ENCODE data around the gene DNAJB2. TPM values are rescaled to one million over a fixed set of nuclear protein-coding genes. Genes with fewer than 3 reads are reported as not detected.

DNAJB2 gene
- polyA plus RNA-seq, 2 of the 4 experiments (the other 2 are of a cell fraction): 31.0 to 53.7 TPM

GRCh38 chr2:219327719-219328118 is 48.6 kb downstream of the DNAJB2 start:
- FAIRE-seq: no peak
- ATAC-seq: no peak
- WGBS (ENCODE audit: missing lambda C conversion rate): 0% methylated on average over 2 of the region's 2 CpGs
- H3K4me1 ChIP-seq: no peaks in the 10 kb centered on the region
- H3K9me3 ChIP-seq: no peaks in the 10 kb centered on the region
- no peak for DNase-seq (ENCODE audit: low read depth in 1 of 2, low spot score in 1 of 2)
- POLR2A ChIA-PET: no interaction called here
- no peak overlapping the region for H3K27ac ChIP-seq
- no peak overlapping the region for H3K4me3 ChIP-seq
- no peak overlapping the region for H3K4me2 ChIP-seq
- TF ChIP-seq REST (IDR thresholded peaks at IDR 0.05): no peak
- TF ChIP-seq BHLHE40 (IDR thresholded peaks at IDR 0.05; ENCODE audit: low read depth, low read length): no peak
- TF ChIP-seq EHF (CRISPR knock-in tag; IDR thresholded peaks at IDR 0.05): no peak
- TF ChIP-seq MAZ (IDR thresholded peaks at IDR 0.05; ENCODE audit: borderline replicate concordance, low read depth, low read length): no peak
- no peak for TF ChIP-seq FOSB (CRISPR knock-in tag; IDR thresholded peaks at IDR 0.05)
- no peak for TF ChIP-seq MAFK (IDR thresholded peaks at IDR 0.05; ENCODE audit: partially characterized antibody)
- TF ChIP-seq CBX2 (IDR thresholded peaks at IDR 0.05; ENCODE audit: borderline replicate concordance, low read depth): no peak
- TF ChIP-seq HDAC2 (IDR thresholded peaks at IDR 0.05): no peak
- no peak for TF ChIP-seq CHD4 (IDR thresholded peaks at IDR 0.05; ENCODE audit: borderline replicate concordance)
- TF ChIP-seq SREBF2 (IDR thresholded peaks at IDR 0.05): no peak
- CTCF ChIA-PET: interaction anchor here (1.6 to 2.6 kb wide), 3 partner anchors 29 to 167 kb away, joined by 4 to 11 read pairs (median 6); partner anchors contain the start of gene NHEJ1

GRCh38 chr2:219331560-219332213 is 52.5 kb downstream of the DNAJB2 start:
- no peak; a peak in 1 of 6 replicates for ATAC-seq
- Histone ChIP-seq H3K4me2 (no peak overlapping the region), H3K27ac (no peak overlapping the region), H3K4me3 (no peak overlapping the region), H3K4me1 (no peaks in the 10 kb centered on the region), H3K9me3 (no peaks in the 10 kb centered on the region; the same call in 2 of the 3 replicates)
- TF ChIP-seq RCOR1 (IDR thresholded peaks at IDR 0.05; ENCODE audit: low read depth, low read length) (no peak), REST (IDR thresholded peaks at IDR 0.05) (peak; percentile 86)
- FAIRE-seq: no peak
- 67% methylated on average over 36 of the region's 39 CpGs for WGBS (ENCODE audit: missing lambda C conversion rate)
- POLR2A ChIA-PET: no interaction called here
- DNase-seq (ENCODE audit: low read depth in 1 of 2, low spot score in 1 of 2): no peak
- CTCF ChIA-PET: interaction anchor here (1.0 to 2.0 kb wide), 2 partner anchors 21 to 37 kb away, joined by 3 to 5 read pairs; no protein-coding TSS in a partner anchor

- DNase-seq (ENCODE audit: low read depth in 1 of 2, low spot score in 1 of 2): no peak
- no peaks in the 10 kb centered on the region for H3K4me1 ChIP-seq
- POLR2A ChIA-PET: no interaction called here
- CTCF ChIA-PET: no interaction called here
- H3K27ac ChIP-seq: no peak within 1 kb of the TSS
- ATAC-seq: no peak
- no peak within 1 kb of the TSS for H3K4me2 ChIP-seq
- H3K9me3 ChIP-seq: no peaks in the 10 kb centered on the region; the same call in 2 of the 3 replicates
- FAIRE-seq: no peak
- H3K4me3 ChIP-seq: no peak within 1 kb of the TSS
- 53% methylated on average over 7 of the region's 24 CpGs for WGBS (ENCODE audit: missing lambda C conversion rate)
- no peak for TF ChIP-seq HOXA7 (CRISPR knock-in tag; IDR thresholded peaks at IDR 0.05)
- TF ChIP-seq ATOH8 (CRISPR knock-in tag; IDR thresholded peaks at IDR 0.05; ENCODE audit: low read depth): no peak
- TF ChIP-seq USF2 (IDR thresholded peaks at IDR 0.05): no peak
- no peak for TF ChIP-seq NPAS2 (CRISPR knock-in tag; IDR thresholded peaks at IDR 0.05; ENCODE audit: borderline replicate concordance)
- TF ChIP-seq ESRRA (IDR thresholded peaks at IDR 0.05; ENCODE audit: borderline replicate concordance, low read length): no peak
- no peak for TF ChIP-seq MAX (IDR thresholded peaks at IDR 0.05)
- TF ChIP-seq RCOR1 (IDR thresholded peaks at IDR 0.05; ENCODE audit: low read depth, low read length): no peak
- no peak for TF ChIP-seq RFX5 (IDR thresholded peaks at IDR 0.05)
- TF ChIP-seq JUN (IDR thresholded peaks at IDR 0.05): no peak
- no peak for TF ChIP-seq BCL3 (IDR thresholded peaks at IDR 0.05)
- TF ChIP-seq HDAC2 (IDR thresholded peaks at IDR 0.05): no peak
- no peak for TF ChIP-seq E2F6 (IDR thresholded peaks at IDR 0.05; ENCODE audit: borderline replicate concordance, low read depth)
- no peak for TF ChIP-seq HOXB5 (CRISPR knock-in tag; IDR thresholded peaks at IDR 0.05)
Observed at GRCh38 chr2:219332542-219332941, 53.4 kb downstream of the DNAJB2 start, which contains the start of gene RESP18. TSS of gene RESP18 (minus strand) at chr2:219332744.

Data from A549 (cell line).